Kidney epithelial cell (primary cell): ENCODE measurements around the gene PCDHB8. TPM values are rescaled to one million over a fixed set of nuclear protein-coding genes. Genes with fewer than 3 reads are reported as not detected.
"Not testable (repeated sequence)": the region's sequence is repeated elsewhere in the genome, so short reads cannot be mapped to it uniquely, and the experiment has no call there.

Experiments
- DNase-seq: peaks from one replicate; pipeline ENCODE4 v3.0.0-alpha.2; 2010; ENCODE audit warnings: low read depth
- H3K27me3 ChIP-seq: 2 replicates; pipeline ENCODE4 v1.6.0; 2011; ENCODE audit warnings: low read length; ENCODE audit not compliant: control insufficient read depth, insufficient read depth
- H3K36me3 ChIP-seq: 2 replicates; pipeline ENCODE4 v1.5.1; 2011; ENCODE audit warnings: low read length; ENCODE audit not compliant: control insufficient read depth, insufficient read depth
- H3K4me3 ChIP-seq: 2 replicates; pipeline ENCODE4 v1.5.1; 2011; ENCODE audit warnings: low read depth, mild to moderate bottlenecking, control low read depth, low read length
- CTCF ChIP-seq: IDR thresholded peaks from 2 replicates; pipeline ENCODE4 v1.5.1; 2011; ENCODE audit warnings: mild to moderate bottlenecking, moderate library complexity, low read length, control low read depth, inconsistent platforms; ENCODE audit not compliant: insufficient read depth, poor library complexity, severe bottlenecking
- total RNA-seq: library from RNA; depleted of rRNA; stranded (reverse); fragments of >200 nt; gene quantifications from 2 replicates; pipeline ENCODE4 v1.2.3, GENCODE V29; 2015

Gene PCDHB8
- total RNA-seq = 0.34 and 0.84 TPM in 2 replicates

- not testable (repeated sequence) for H3K36me3 ChIP-seq, H3K27me3 ChIP-seq, H3K4me3 ChIP-seq, DNase-seq
These were observed at the start of gene PCDHB8 for GRCh38 chr5:141177577-141178191. PCDHB8 (plus strand) TSS chr5:141177790; CDS start chr5:141178035, 245 bp downstream.

- peak within 1 kb of the TSS; percentile 17 for H3K4me3 ChIP-seq
- no peaks in the 10 kb centered on the region for H3K27me3 ChIP-seq
- H3K36me3 ChIP-seq = no peaks in the 10 kb centered on the region
- TF ChIP-seq CTCF = peak; percentile 18
- no peak for DNase-seq
These were observed 42.4 kb upstream of the PCDHB8 start, which contains the start of gene PCDHB5 for GRCh38 chr5:141135030-141135717. PCDHB5 (plus strand) TSS chr5:141135206; CDS start chr5:141135435, 229 bp downstream.

- H3K36me3 ChIP-seq = no peaks in the 10 kb centered on the region
- no peak for DNase-seq
- no peak for TF ChIP-seq CTCF
- H3K4me3 ChIP-seq = no peak overlapping the region
- H3K27me3 ChIP-seq = no peaks in the 10 kb centered on the region
These were observed 41.8 kb upstream of the PCDHB8 start for GRCh38 chr5:141135718-141136266.

- H3K4me3 ChIP-seq, H3K27me3 ChIP-seq, H3K36me3 ChIP-seq, DNase-seq: not testable (repeated sequence)
These were observed 40.2 kb upstream of the PCDHB8 start for GRCh38 chr5:141137346-141137745.

GRCh38 chr5:141149812-141150211 is 27.8 kb upstream of the PCDHB8 start, which contains the start of gene PCDHB6:
PCDHB6 (plus strand) TSS chr5:141150057; CDS start chr5:141150258, 201 bp downstream.
- DNase-seq = no peak
- no peak within 1 kb of the TSS for H3K4me3 ChIP-seq

GRCh38 chr5:141150224-141150992 is 27.2 kb upstream of the PCDHB8 start:
- Histone ChIP-seq H3K4me3 (no peak overlapping the region), H3K36me3 (no peaks in the 10 kb centered on the region), H3K27me3 (no peaks in the 10 kb centered on the region)
- TF ChIP-seq CTCF = no peak
- DNase-seq = no peak

More at GRCh38 chr5:141149812-141150211, 27.8 kb upstream of the PCDHB8 start, which contains the start of gene PCDHB6:
- Histone ChIP-seq H3K27me3 (no peaks in the 10 kb centered on the region), H3K36me3 (no peaks in the 10 kb centered on the region)
- TF ChIP-seq CTCF = no peak
